K562 (cell line): ENCODE measurements around the gene LONRF3. TPM values are rescaled to one million over a fixed set of nuclear protein-coding genes. Genes with fewer than 3 reads are reported as not detected.
A peak's percentile ranks its signal among the peaks of the same experiment; 100 is the strongest.

Experiments used
- ATAC-seq: fragments of 200-7000 bp; cut with Tn5 transposase; 3 replicates; pipeline ENCODE4 v1.9.1; 2020; ENCODE audit warnings: moderate library complexity
- BruUV-seq: library from RNA; stranded (reverse); fragments of 400-500 nt; replicated peaks from 2 replicates; lab custom pipeline; 2021; lab: Mats Ljungman, UMichigan
- CTCF ChIA-PET: fragments of 300-600 bp; formaldehyde crosslinking; extraction: SDS; loops from one replicate; lab custom pipeline; 2021; ENCODE audit warnings: low intra/inter-chr PET ratio; lab: Yijun Ruan, JAX
- POLR2A ChIA-PET: fragments of 300-600, 350-650 bp; sonication (Branson Sonifier 250); formaldehyde crosslinking; extraction: SDS; loops from one replicate; lab custom pipeline; 2021; ENCODE audit warnings: antibody characterized with exemption, inconsistent platforms; lab: Yijun Ruan, JAX
- DNase-seq, 4 experiments: peaks; one replicate each; pipeline versions ENCODE4 v3.0.0 to v3.0.0-alpha.2; 2011 to 2018; ENCODE audit warnings: low spot score in 3 of 4, mixed read lengths in 3 of 4; ENCODE audit errors: extremely low read depth in 1 of 4
- FAIRE-seq: peaks from 2 replicates; lab custom pipeline; 2011; peaks lifted over from hg19 to GRCh38; lab: Jason Lieb, UNC
- H2AFZ ChIP-seq: 2 replicates; pipeline ENCODE4 v1.6.0; 2011; ENCODE audit warnings: low read depth, low read length, control low read depth, inconsistent platforms
- H3K27ac ChIP-seq: fragments of 200-600 bp; 3 replicates; pipeline ENCODE4 v1.8.0; 2011; ENCODE audit warnings: low read depth, mild to moderate bottlenecking, control low read depth, inconsistent platforms, low read length, moderate library complexity, mixed read lengths; ENCODE audit errors: extremely low read depth
- H3K27me3 ChIP-seq, 2 experiments: fragments of 300-600 bp in 1 of 2; 2 replicates in 1 of 2; 3 replicates in 1 of 2; pipeline versions ENCODE4 v1.6.0 to v1.8.0; 2011; ENCODE audit warnings: inconsistent platforms in 2 of 2, low read length in 2 of 2, mild to moderate bottlenecking in 1 of 2, mixed read lengths in 1 of 2, moderate library complexity in 1 of 2; ENCODE audit not compliant: control insufficient read depth in 2 of 2, insufficient read depth in 2 of 2
- H3K36me3 ChIP-seq: fragments of 300-600 bp; 3 replicates; pipeline ENCODE4 v1.8.0; 2011; ENCODE audit warnings: mild to moderate bottlenecking, low read length, inconsistent platforms; ENCODE audit not compliant: control insufficient read depth, insufficient read depth
- H3K4me1 ChIP-seq, 2 experiments: fragments of 200-600 bp in 1 of 2; replicated peaks in 1 of 2; 2 replicates in 1 of 2; 3 replicates in 1 of 2; pipeline versions ENCODE4 v1.5.1 to v1.8.0; 2011; ENCODE audit warnings: inconsistent platforms in 2 of 2, low read length in 2 of 2, mild to moderate bottlenecking in 1 of 2, mixed read lengths in 1 of 2, moderate library complexity in 1 of 2; ENCODE audit not compliant: control insufficient read depth in 2 of 2, insufficient read depth in 2 of 2
- H3K4me2 ChIP-seq: 2 replicates; pipeline ENCODE4 v1.6.1; 2011; ENCODE audit warnings: low read length, control low read depth, inconsistent platforms, mixed read lengths; ENCODE audit not compliant: insufficient read depth
- H3K4me3 ChIP-seq: fragments of 200-600 bp; sonication (generic), shearing (Covaris generic); 2 replicates; pipeline ENCODE4 v1.5.1; 2016; ENCODE audit warnings: control low read depth, inconsistent platforms
- H3K79me2 ChIP-seq: fragments of 200-600 bp; 3 replicates; pipeline ENCODE4 v1.8.0; 2011; ENCODE audit warnings: low read length, inconsistent platforms; ENCODE audit not compliant: control insufficient read depth, insufficient read depth
- H3K9ac ChIP-seq, 2 experiments: 2 replicates each; pipeline versions ENCODE4 v1.6.0 to v1.6.1; 2011; ENCODE audit warnings: low read depth in 2 of 2, low read length in 2 of 2, control low read depth in 1 of 2, inconsistent platforms in 1 of 2, mild to moderate bottlenecking in 1 of 2, mixed read lengths in 1 of 2; ENCODE audit not compliant: insufficient read depth in 1 of 2
- H3K9me1 ChIP-seq: one replicate; pipeline ENCODE4 v1.6.0; 2011; ENCODE audit warnings: inconsistent platforms, mild to moderate bottlenecking, low read length, moderate library complexity; ENCODE audit not compliant: control insufficient read depth, insufficient read depth
- H3K9me3 ChIP-seq: replicated peaks from 2 replicates; pipeline ENCODE4 v1.5.1; 2011; ENCODE audit warnings: low read depth, low read length, inconsistent platforms; ENCODE audit not compliant: control insufficient read depth, insufficient read depth
- H4K20me1 ChIP-seq: replicated peaks from 2 replicates; pipeline ENCODE4 v1.6.1; 2011; ENCODE audit warnings: low read length, inconsistent platforms, mixed read lengths; ENCODE audit not compliant: control insufficient read depth, insufficient read depth
- EGR1 ChIP-seq: fragments of 450-650 bp; conservative IDR thresholded peaks from 2 replicates; pipeline ENCODE4 v1.6.1; 2017; ENCODE audit warnings: mild to moderate bottlenecking
- RUNX1 ChIP-seq: sonication (generic); IDR thresholded peaks from 2 replicates; pipeline ENCODE4 v1.6.1; 2016; ENCODE audit warnings: antibody characterized with exemption, low read depth
- SMC3 ChIP-seq: conservative IDR thresholded peaks from 2 replicates; pipeline ENCODE4 v1.6.1; 2011; ENCODE audit warnings: low read depth, low read length, improper control_type of control experiment; ENCODE audit not compliant: insufficient read depth
- ZNF384 ChIP-seq: IDR thresholded peaks from 2 replicates; pipeline ENCODE4 v1.6.1; 2012; ENCODE audit warnings: low read depth, low read length, improper control_type of control experiment
- WGBS: fragments of 100-300 bp; shearing (Covaris generic); methylation state at CpG from one replicate; pipeline ENCODE4 v1.1.6; 2016; ENCODE audit warnings: low coverage, mixed read lengths; ENCODE audit not compliant: insufficient coverage; ENCODE audit errors: missing lambda C conversion rate; 5-methylcytosine and 5-hydroxymethylcytosine counted together
- in situ Hi-C: fragments of 300-500 bp; cut with MboI; formaldehyde crosslinking; loops from 4 replicates; pipeline ENCODE4 v1.15.0; 2018; ENCODE audit warnings: inconsistent platforms, mixed read lengths
- intact Hi-C: fragments of 100-400 bp; cut with micrococcal nuclease; formaldehyde crosslinking; loops from 2 replicates; pipeline ENCODE4 v1.14.2; 2022
- polyA plus RNA-seq, 8 experiments: library from polyadenylated mRNA; depleted of rRNA in 4 of 8; stranded (reverse) in 5 of 8; unstranded in 3 of 8; fragments of >200 nt; fragmentation: Nextera tagmentation in 2 of 8; fragmentation: Illumina TruSeq in 1 of 8; extraction: Ambion mirVana in 2 of 8; extraction: Trizol in 1 of 8; gene quantifications; 2 replicates each; pipeline versions ENCODE4 v1.2.1 to v1.2.3, GENCODE V29; 2011 to 2014; ENCODE audit warnings: inconsistent platforms in 1 of 8, missing spikeins in 1 of 8
- total RNA-seq, 7 experiments: library from RNA; depleted of rRNA in 6 of 7; stranded (reverse); fragments of >200 nt in 6 of 7; fragmentation: Illumina TruSeq in 2 of 7; extraction: Trizol in 2 of 7; gene quantifications; 2 replicates each; pipeline versions ENCODE4 v1.2.1 to v1.2.3, GENCODE V29; 2011 to 2021; ENCODE audit warnings: low replicate concordance in 1 of 7
- TF ChIP-seq, protein P1 (sequence below), 2 experiments: fragments of 150-350 bp in 1 of 2; IDR thresholded peaks; 2 replicates each; pipeline ENCODE4 v1.6.1; 2012 to 2016; ENCODE audit warnings: low read depth in 2 of 2, low read length in 2 of 2, mild to moderate bottlenecking in 1 of 2, moderate library complexity in 1 of 2
- TF ChIP-seq, protein P2 (sequence below): fragments of 450-650 bp; formaldehyde crosslinking; IDR thresholded peaks from 2 replicates; pipeline ENCODE4 v1.4.0; 2020; ENCODE audit warnings: mild to moderate bottlenecking, moderate library complexity
- TF ChIP-seq, protein P3 (sequence below), 3 experiments: IDR thresholded peaks in 2 of 3; conservative IDR thresholded peaks in 1 of 3; 2 replicates each; pipeline ENCODE4 v1.5.1; 2011 to 2012; ENCODE audit warnings: low read length in 3 of 3, mild to moderate bottlenecking in 3 of 3, control low read depth in 2 of 3, improper control_type of control experiment in 1 of 3, inconsistent platforms in 1 of 3, low read depth in 1 of 3, mixed read lengths in 1 of 3, moderate library complexity in 1 of 3; ENCODE audit not compliant: insufficient read depth in 2 of 3

Gene LONRF3
- total and polyA plus RNA-seq, 9 of the 15 experiments (the other 6 are each of a cell fraction or from before 2014, with no cell fraction given): 1.3 to 22.0 (median 8.7) TPM

DNA sequence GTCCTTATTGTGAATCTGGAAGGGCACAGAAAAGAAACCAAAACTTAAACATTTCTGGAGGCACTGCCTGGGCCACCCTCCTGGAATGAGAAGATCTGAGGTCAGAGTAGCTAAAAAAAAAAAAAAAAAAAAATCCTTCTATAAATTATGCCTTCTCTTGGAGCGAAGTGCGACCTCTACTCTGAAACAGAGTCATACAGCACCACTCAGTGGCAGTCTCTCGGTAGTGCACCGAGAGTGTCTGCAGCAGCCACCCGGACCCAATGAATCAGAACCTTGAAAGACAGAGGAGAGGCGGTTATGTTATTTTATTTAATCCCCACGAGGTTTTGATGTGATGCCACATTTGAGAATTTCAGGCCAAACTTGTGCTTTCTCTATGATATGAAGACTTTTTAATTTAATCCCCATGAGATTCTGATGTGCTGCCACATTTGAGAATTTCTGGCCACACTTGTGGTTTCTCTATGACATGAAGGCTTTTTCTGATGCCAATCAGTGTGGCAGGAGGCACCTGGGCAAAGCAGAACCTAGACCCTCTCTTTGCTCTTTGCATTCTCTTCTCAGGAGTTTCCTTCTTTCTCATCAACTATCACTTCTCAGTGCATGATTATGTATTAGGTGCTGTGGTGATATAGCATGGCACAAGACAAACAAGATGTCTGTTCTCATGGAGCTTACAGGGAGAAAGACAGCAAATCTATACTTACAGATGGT lies 92.8 kb downstream of the LONRF3 start:
- ChIA-PET POLR2A (interaction anchor here (0.6 kb wide), 1 partner anchor 10 kb away, joined by 3 read pairs; no protein-coding TSS in a partner anchor), CTCF (interaction anchor here (0.7 to 2.1 kb wide), 4 partner anchors 62 to 259 kb away, joined by 4 to 14 read pairs (median 10); no protein-coding TSS in a partner anchor)
- no peaks in the 10 kb centered on the region for H3K36me3 ChIP-seq
- H3K4me2 ChIP-seq: no peak overlapping the region
- no peak for FAIRE-seq
- H3K9ac ChIP-seq: no peak overlapping the region
- H3K9me3 ChIP-seq: no peaks in the 10 kb centered on the region; the same call in 1 of the 2 replicates
- no peak overlapping the region for H3K4me3 ChIP-seq
- no peaks in the 10 kb centered on the region for H3K9me1 ChIP-seq
- peak; percentile 83 for ATAC-seq
- no peaks in the 10 kb centered on the region for H3K79me2 ChIP-seq
- H3K4me1 ChIP-seq: peaks cover 0 to 9% of the 10 kb centered on the region in 2 experiments; a peak in 3 of 5 replicates
- BruUV-seq: no TSS peak
- peaks cover 0 to 4% of the 10 kb centered on the region in 2 experiments; a peak in 1 of 5 replicates for H3K27me3 ChIP-seq
- peak; percentile 53 to 63 (median 62) for DNase-seq
- H2AFZ ChIP-seq: no peak overlapping the region
- WGBS: 3% methylated on average over 7 of the region's 7 CpGs
- H3K27ac ChIP-seq: no peak overlapping the region
- no peaks in the 10 kb centered on the region for H4K20me1 ChIP-seq
- in situ Hi-C loops: no loop called here
- intact Hi-C loops: loop anchor here (1.0 to 5.0 kb wide), 2 partner anchors 60 to 220 kb away; no protein-coding TSS in a partner anchor
- TF ChIP-seq, protein P1, sequence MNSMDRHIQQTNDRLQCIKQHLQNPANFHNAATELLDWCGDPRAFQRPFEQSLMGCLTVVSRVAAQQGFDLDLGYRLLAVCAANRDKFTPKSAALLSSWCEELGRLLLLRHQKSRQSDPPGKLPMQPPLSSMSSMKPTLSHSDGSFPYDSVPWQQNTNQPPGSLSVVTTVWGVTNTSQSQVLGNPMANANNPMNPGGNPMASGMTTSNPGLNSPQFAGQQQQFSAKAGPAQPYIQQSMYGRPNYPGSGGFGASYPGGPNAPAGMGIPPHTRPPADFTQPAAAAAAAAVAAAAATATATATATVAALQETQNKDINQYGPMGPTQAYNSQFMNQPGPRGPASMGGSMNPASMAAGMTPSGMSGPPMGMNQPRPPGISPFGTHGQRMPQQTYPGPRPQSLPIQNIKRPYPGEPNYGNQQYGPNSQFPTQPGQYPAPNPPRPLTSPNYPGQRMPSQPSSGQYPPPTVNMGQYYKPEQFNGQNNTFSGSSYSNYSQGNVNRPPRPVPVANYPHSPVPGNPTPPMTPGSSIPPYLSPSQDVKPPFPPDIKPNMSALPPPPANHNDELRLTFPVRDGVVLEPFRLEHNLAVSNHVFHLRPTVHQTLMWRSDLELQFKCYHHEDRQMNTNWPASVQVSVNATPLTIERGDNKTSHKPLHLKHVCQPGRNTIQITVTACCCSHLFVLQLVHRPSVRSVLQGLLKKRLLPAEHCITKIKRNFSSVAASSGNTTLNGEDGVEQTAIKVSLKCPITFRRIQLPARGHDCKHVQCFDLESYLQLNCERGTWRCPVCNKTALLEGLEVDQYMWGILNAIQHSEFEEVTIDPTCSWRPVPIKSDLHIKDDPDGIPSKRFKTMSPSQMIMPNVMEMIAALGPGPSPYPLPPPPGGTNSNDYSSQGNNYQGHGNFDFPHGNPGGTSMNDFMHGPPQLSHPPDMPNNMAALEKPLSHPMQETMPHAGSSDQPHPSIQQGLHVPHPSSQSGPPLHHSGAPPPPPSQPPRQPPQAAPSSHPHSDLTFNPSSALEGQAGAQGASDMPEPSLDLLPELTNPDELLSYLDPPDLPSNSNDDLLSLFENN (IDR thresholded peaks at IDR 0.05; ENCODE audit: low read depth in 2 of 2, low read length in 2 of 2): no peak
- TF ChIP-seq ZNF384: peak; percentile 90
- no peak for TF ChIP-seq EGR1
- TF ChIP-seq, protein P2, sequence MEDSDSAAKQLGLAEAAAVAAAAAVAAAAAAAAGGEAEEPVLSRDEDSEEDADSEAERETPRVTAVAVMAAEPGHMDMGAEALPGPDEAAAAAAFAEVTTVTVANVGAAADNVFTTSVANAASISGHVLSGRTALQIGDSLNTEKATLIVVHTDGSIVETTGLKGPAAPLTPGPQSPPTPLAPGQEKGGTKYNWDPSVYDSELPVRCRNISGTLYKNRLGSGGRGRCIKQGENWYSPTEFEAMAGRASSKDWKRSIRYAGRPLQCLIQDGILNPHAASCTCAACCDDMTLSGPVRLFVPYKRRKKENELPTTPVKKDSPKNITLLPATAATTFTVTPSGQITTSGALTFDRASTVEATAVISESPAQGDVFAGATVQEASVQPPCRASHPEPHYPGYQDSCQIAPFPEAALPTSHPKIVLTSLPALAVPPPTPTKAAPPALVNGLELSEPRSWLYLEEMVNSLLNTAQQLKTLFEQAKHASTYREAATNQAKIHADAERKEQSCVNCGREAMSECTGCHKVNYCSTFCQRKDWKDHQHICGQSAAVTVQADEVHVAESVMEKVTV (CRISPR knock-in tag): peak; percentile 60
- peak; percentile 58 for TF ChIP-seq SMC3
- TF ChIP-seq RUNX1: no peak
- TF ChIP-seq, protein P3, sequence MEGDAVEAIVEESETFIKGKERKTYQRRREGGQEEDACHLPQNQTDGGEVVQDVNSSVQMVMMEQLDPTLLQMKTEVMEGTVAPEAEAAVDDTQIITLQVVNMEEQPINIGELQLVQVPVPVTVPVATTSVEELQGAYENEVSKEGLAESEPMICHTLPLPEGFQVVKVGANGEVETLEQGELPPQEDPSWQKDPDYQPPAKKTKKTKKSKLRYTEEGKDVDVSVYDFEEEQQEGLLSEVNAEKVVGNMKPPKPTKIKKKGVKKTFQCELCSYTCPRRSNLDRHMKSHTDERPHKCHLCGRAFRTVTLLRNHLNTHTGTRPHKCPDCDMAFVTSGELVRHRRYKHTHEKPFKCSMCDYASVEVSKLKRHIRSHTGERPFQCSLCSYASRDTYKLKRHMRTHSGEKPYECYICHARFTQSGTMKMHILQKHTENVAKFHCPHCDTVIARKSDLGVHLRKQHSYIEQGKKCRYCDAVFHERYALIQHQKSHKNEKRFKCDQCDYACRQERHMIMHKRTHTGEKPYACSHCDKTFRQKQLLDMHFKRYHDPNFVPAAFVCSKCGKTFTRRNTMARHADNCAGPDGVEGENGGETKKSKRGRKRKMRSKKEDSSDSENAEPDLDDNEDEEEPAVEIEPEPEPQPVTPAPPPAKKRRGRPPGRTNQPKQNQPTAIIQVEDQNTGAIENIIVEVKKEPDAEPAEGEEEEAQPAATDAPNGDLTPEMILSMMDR (IDR thresholded peaks at IDR 0.05 in 2 of 3, conservative IDR thresholded peaks at IDR 0.05 in 1 of 3; ENCODE audit: insufficient read depth in 2 of 3, low read depth in 1 of 3, low read length in 3 of 3): peak; percentile 70 to 81 (median 78)
